GM12878 (cell line): ENCODE measurements around the gene FOXR1. TPM values are rescaled to one million over a fixed set of nuclear protein-coding genes. Genes with fewer than 3 reads are reported as not detected.
A peak's percentile ranks its signal among the peaks of the same experiment; 100 is the strongest.

ENCODE experiments used
- ATAC-seq: fragments of 200-7000 bp; cut with Tn5 transposase; 3 replicates; pipeline ENCODE4 v1.9.1; 2020; ENCODE audit warnings: mild to moderate bottlenecking, moderate library complexity
- BruUV-seq: library from RNA; stranded (reverse); fragments of 400-500 nt; replicated peaks from 2 replicates; lab custom pipeline; 2021; lab: Mats Ljungman, UMichigan
- CTCF ChIA-PET: fragments of 300-600 bp; sonication (Branson Sonifier 250); formaldehyde crosslinking; extraction: SDS; loops from one replicate; lab custom pipeline; 2021; ENCODE audit warnings: inconsistent platforms; lab: Yijun Ruan, JAX
- POLR2A ChIA-PET: fragments of 350-600 bp; formaldehyde crosslinking; extraction: SDS; loops from one replicate; lab custom pipeline; 2021; ENCODE audit warnings: inconsistent platforms; lab: Charles Lee
- RAD21 ChIA-PET: fragments of 300-600 bp; sonication (Branson Sonifier 250); formaldehyde crosslinking; loops from one replicate; lab custom pipeline; 2023; ENCODE audit warnings: antibody characterized with exemption; ENCODE audit not compliant: unreplicated experiment; lab: Charles Lee
- SMC1A ChIA-PET: fragments of 300-600 bp; sonication (Branson Sonifier 250); formaldehyde crosslinking; loops from one replicate; lab custom pipeline; 2023; ENCODE audit not compliant: unreplicated experiment, uncharacterized antibody; lab: Charles Lee
- DNase-seq: peaks from one replicate; pipeline ENCODE4 v3.0.0-alpha.2; 2011; ENCODE audit warnings: low read depth, low spot score
- FAIRE-seq: peaks from 3 replicates; lab custom pipeline; 2011; peaks lifted over from hg19 to GRCh38; lab: Jason Lieb, UNC
- H2AFZ ChIP-seq: 2 replicates; pipeline ENCODE4 v1.6.0; 2011; ENCODE audit warnings: low read depth, low read length, control low read depth; ENCODE audit not compliant: control insufficient read depth
- H3K27ac ChIP-seq: 2 replicates; pipeline ENCODE4 v1.5.1; 2011; ENCODE audit warnings: control low read depth; ENCODE audit not compliant: control insufficient read depth, insufficient read depth
- H3K27me3 ChIP-seq, 2 experiments: replicated peaks in 1 of 2; 2 replicates each; pipeline versions ENCODE4 v1.6.0 to v1.6.1; 2011; ENCODE audit warnings: low read length in 1 of 2; ENCODE audit not compliant: control insufficient read depth in 2 of 2, insufficient read depth in 2 of 2
- H3K36me3 ChIP-seq, 2 experiments: 2 replicates each; pipeline ENCODE4 v1.5.1; 2011; ENCODE audit warnings: low read length in 1 of 2; ENCODE audit not compliant: control insufficient read depth in 2 of 2, insufficient read depth in 2 of 2
- H3K4me1 ChIP-seq: 2 replicates; pipeline ENCODE4 v1.6.1; 2011; ENCODE audit warnings: mild to moderate bottlenecking, low read length, moderate library complexity, mixed read lengths; ENCODE audit not compliant: control insufficient read depth, insufficient read depth
- H3K4me2 ChIP-seq: 2 replicates; pipeline ENCODE4 v1.6.0; 2011; ENCODE audit warnings: control low read depth; ENCODE audit not compliant: control insufficient read depth, insufficient read depth
- H3K4me3 ChIP-seq: fragments of 200-600 bp; sonication (generic); 2 replicates; pipeline ENCODE4 v1.5.1; 2016
- H3K79me2 ChIP-seq: 2 replicates; pipeline ENCODE4 v1.6.0; 2011; ENCODE audit warnings: low read length; ENCODE audit not compliant: control insufficient read depth, insufficient read depth
- H3K9ac ChIP-seq: 2 replicates; pipeline ENCODE4 v1.8.0; 2011; ENCODE audit warnings: low read length, control low read depth, mixed read lengths; ENCODE audit not compliant: control insufficient read depth, insufficient read depth
- H3K9me3 ChIP-seq: replicated peaks from 3 replicates; pipeline ENCODE4 v1.5.1; 2011; ENCODE audit warnings: mild to moderate bottlenecking, low read length; ENCODE audit not compliant: control insufficient read depth, insufficient read depth
- H4K20me1 ChIP-seq: 2 replicates; pipeline ENCODE4 v1.6.0; 2011; ENCODE audit not compliant: control insufficient read depth, insufficient read depth
- BRCA1 ChIP-seq: IDR thresholded peaks from 2 replicates; pipeline ENCODE4 v1.6.1; 2011; ENCODE audit warnings: low read depth, low read length, improper control_type of control experiment
- CHD2 ChIP-seq: IDR thresholded peaks from 2 replicates; pipeline ENCODE4 v1.6.1; 2011; ENCODE audit warnings: low read depth, low read length, improper control_type of control experiment, borderline replicate concordance
- E4F1 ChIP-seq: fragments of 450-650 bp; IDR thresholded peaks from 2 replicates; pipeline ENCODE4 v1.6.1; 2018; ENCODE audit warnings: borderline replicate concordance, mild to moderate bottlenecking; ENCODE audit not compliant: partially characterized antibody
- EZH2 ChIP-seq: IDR thresholded peaks from 2 replicates; pipeline ENCODE4 v1.6.1; 2012; ENCODE audit warnings: low read depth, mild to moderate bottlenecking, control low read depth, inconsistent platforms, low read length, borderline replicate concordance; ENCODE audit not compliant: control insufficient read depth
- HCFC1 ChIP-seq: fragments of 150-350 bp; IDR thresholded peaks from 2 replicates; pipeline ENCODE4 v1.6.1; 2014; ENCODE audit warnings: low read length
- KAT2A ChIP-seq: conservative IDR thresholded peaks from 2 replicates; pipeline ENCODE4 v1.6.1; 2011; ENCODE audit warnings: low read depth, low read length; ENCODE audit not compliant: control insufficient read depth
- KLF5 ChIP-seq: fragments of 450-650 bp; IDR thresholded peaks from 2 replicates; pipeline ENCODE4 v1.6.1; 2014; ENCODE audit warnings: mild to moderate bottlenecking; ENCODE audit not compliant: partially characterized antibody
- RB1 ChIP-seq: fragments of 450-650 bp; formaldehyde crosslinking; IDR thresholded peaks from 2 replicates; pipeline ENCODE4 v1.6.1; 2017; ENCODE audit warnings: mild to moderate bottlenecking, borderline replicate concordance
- SMC3 ChIP-seq: IDR thresholded peaks from 2 replicates; pipeline ENCODE4 v1.6.1; 2011; ENCODE audit warnings: low read length, improper control_type of control experiment, borderline replicate concordance
- SREBF2 ChIP-seq: IDR thresholded peaks from 2 replicates; pipeline ENCODE4 v1.6.1; 2012; ENCODE audit warnings: mild to moderate bottlenecking, low read length
- USF2 ChIP-seq: IDR thresholded peaks from 2 replicates; pipeline ENCODE4 v1.6.1; 2011; ENCODE audit warnings: low read depth, low read length, improper control_type of control experiment, borderline replicate concordance
- WGBS: methylation state at CpG from one replicate; pipeline ENCODE4 v1.1.6; 2016; ENCODE audit warnings: low lambda C conversion rate; ENCODE audit not compliant: insufficient replicate concordance, insufficient coverage; ENCODE audit errors: missing lambda C conversion rate; 5-methylcytosine and 5-hydroxymethylcytosine counted together
- in situ Hi-C: fragments of 300-500 bp; cut with MboI; formaldehyde crosslinking; loops from 9 replicates; pipeline ENCODE4 v1.14.3; 2018; ENCODE audit warnings: mixed read lengths
- intact Hi-C: fragments of 100-400 bp; cut with micrococcal nuclease; formaldehyde crosslinking; loops from one replicate; pipeline ENCODE4 v1.14.2; 2022; ENCODE audit not compliant: unreplicated experiment
- polyA plus RNA-seq, 11 experiments: library from polyadenylated mRNA; depleted of rRNA in 4 of 11; unstranded in 6 of 11; stranded (reverse) in 5 of 11; fragments of >200 nt; fragmentation: Nextera tagmentation in 4 of 11; fragmentation: Illumina TruSeq in 1 of 11; extraction: Ambion mirVana in 4 of 11; extraction: Trizol in 1 of 11; gene quantifications; 1 replicate in 1 of 11; 2 replicates in 10 of 11; pipeline versions ENCODE4 v1.2.1 to v1.2.3, GENCODE V29; 2011 to 2016; ENCODE audit warnings: inconsistent platforms in 2 of 11, missing spikeins in 2 of 11, low read depth in 1 of 11
- total RNA-seq, 4 experiments: library from RNA; depleted of rRNA in 3 of 4; stranded (reverse); fragments of >200 nt in 3 of 4; fragmentation: Illumina TruSeq in 1 of 4; extraction: Trizol in 1 of 4; gene quantifications; 2 replicates each; pipeline versions ENCODE4 v1.2.1 to v1.2.3, GENCODE V29; 2013 to 2021
- TF ChIP-seq, protein P1 (sequence below): fragments of 450-650 bp; formaldehyde crosslinking; IDR thresholded peaks from 2 replicates; pipeline ENCODE4 v1.4.0; 2022; ENCODE audit warnings: mild to moderate bottlenecking, moderate library complexity
- TF ChIP-seq, protein P2 (sequence below): IDR thresholded peaks from 2 replicates; pipeline ENCODE4 v1.6.1; 2012; ENCODE audit warnings: low read depth, low read length, improper control_type of control experiment
- TF ChIP-seq, protein P3 (sequence below): fragments of 450-650 bp; IDR thresholded peaks from 2 replicates; pipeline ENCODE4 v1.6.1; 2017; ENCODE audit warnings: borderline replicate concordance

Gene FOXR1
- total and polyA plus RNA-seq, 10 of the 15 experiments (the other 5 are each of a cell fraction or from before 2014, with no cell fraction given), result not detected

- Histone ChIP-seq H3K9me3 (no peaks in the 10 kb centered on the region), H3K27me3 (no peaks in the 10 kb centered on the region), H3K4me3 (no peak overlapping the region), H4K20me1 (no peaks in the 10 kb centered on the region), H3K79me2 (no peaks in the 10 kb centered on the region), H3K9ac (no peak overlapping the region), H3K27ac (no peak overlapping the region), H3K4me1 (peaks cover 14% of the 10 kb centered on the region), H3K36me3 (no peaks in the 10 kb centered on the region), H3K4me2 (peak overlapping the region; percentile 27; the same call in 1 of the 2 replicates), H2AFZ (no peak overlapping the region)
- ChIA-PET SMC1A (interaction anchor here (1.0 kb wide), 1 partner anchor 147 kb away, joined by 6 read pairs; no protein-coding TSS in a partner anchor), CTCF (interaction anchor here (1.4 to 2.7 kb wide), 3 partner anchors 9 to 250 kb away, joined by 4 to 18 read pairs (median 5); no protein-coding TSS in a partner anchor), POLR2A (interaction anchor here (0.6 to 1.3 kb wide), 4 partner anchors 9 to 102 kb away, joined by 3 to 7 read pairs (median 3); no protein-coding TSS in a partner anchor), RAD21 (interaction anchor here (0.8 kb wide), 1 partner anchor 131 kb away, joined by 3 read pairs; no protein-coding TSS in a partner anchor)
- in situ Hi-C loops, result no loop called here
- BruUV-seq, result no TSS peak
- FAIRE-seq (no peak), ATAC-seq (no peak), DNase-seq (no peak)
- intact Hi-C loops, result no loop called here
- WGBS, result 48% methylated on average over 8 of the region's 8 CpGs
- TF ChIP-seq BRCA1, result no peak
- TF ChIP-seq EZH2, result no peak
- no peak for TF ChIP-seq SMC3
- no peak for TF ChIP-seq E4F1
- TF ChIP-seq KLF5, result no peak
- no peak for TF ChIP-seq HCFC1
- TF ChIP-seq, protein P1, sequence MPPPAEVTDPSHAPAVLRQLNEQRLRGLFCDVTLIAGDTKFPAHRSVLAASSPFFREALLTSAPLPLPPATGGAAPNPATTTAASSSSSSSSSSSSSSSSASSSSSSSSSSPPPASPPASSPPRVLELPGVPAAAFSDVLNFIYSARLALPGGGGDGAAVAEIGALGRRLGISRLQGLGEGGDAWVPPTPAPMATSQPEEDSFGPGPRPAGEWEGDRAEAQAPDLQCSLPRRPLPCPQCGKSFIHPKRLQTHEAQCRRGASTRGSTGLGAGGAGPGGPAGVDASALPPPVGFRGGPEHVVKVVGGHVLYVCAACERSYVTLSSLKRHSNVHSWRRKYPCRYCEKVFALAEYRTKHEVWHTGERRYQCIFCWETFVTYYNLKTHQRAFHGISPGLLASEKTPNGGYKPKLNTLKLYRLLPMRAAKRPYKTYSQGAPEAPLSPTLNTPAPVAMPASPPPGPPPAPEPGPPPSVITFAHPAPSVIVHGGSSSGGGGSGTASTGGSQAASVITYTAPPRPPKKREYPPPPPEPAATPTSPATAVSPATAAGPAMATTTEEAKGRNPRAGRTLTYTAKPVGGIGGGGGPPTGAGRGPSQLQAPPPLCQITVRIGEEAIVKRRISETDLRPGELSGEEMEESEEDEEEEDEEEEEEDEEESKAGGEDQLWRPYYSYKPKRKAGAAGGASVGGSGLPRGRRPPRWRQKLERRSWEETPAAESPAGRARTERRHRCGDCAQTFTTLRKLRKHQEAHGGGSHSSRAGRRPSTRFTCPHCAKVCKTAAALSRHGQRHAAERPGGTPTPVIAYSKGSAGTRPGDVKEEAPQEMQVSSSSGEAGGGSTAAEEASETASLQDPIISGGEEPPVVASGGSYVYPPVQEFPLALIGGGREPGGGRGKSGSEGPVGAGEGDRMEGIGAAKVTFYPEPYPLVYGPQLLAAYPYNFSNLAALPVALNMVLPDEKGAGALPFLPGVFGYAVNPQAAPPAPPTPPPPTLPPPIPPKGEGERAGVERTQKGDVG (CRISPR knock-in tag), result no peak
- TF ChIP-seq, protein P2, sequence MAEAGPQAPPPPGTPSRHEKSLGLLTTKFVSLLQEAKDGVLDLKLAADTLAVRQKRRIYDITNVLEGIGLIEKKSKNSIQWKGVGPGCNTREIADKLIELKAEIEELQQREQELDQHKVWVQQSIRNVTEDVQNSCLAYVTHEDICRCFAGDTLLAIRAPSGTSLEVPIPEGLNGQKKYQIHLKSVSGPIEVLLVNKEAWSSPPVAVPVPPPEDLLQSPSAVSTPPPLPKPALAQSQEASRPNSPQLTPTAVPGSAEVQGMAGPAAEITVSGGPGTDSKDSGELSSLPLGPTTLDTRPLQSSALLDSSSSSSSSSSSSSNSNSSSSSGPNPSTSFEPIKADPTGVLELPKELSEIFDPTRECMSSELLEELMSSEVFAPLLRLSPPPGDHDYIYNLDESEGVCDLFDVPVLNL, result no peak
- TF ChIP-seq CHD2, result no peak
- TF ChIP-seq, protein P3, sequence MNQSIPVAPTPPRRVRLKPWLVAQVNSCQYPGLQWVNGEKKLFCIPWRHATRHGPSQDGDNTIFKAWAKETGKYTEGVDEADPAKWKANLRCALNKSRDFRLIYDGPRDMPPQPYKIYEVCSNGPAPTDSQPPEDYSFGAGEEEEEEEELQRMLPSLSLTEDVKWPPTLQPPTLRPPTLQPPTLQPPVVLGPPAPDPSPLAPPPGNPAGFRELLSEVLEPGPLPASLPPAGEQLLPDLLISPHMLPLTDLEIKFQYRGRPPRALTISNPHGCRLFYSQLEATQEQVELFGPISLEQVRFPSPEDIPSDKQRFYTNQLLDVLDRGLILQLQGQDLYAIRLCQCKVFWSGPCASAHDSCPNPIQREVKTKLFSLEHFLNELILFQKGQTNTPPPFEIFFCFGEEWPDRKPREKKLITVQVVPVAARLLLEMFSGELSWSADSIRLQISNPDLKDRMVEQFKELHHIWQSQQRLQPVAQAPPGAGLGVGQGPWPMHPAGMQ, result no peak
- no peak for TF ChIP-seq USF2
- TF ChIP-seq SREBF2, result no peak
- TF ChIP-seq RB1, result no peak
- TF ChIP-seq KAT2A, result no peak
Measured at GRCh38 chr11:118939404-118939915, 32.1 kb upstream of the FOXR1 start.
